A549 (cell line): ENCODE results near the gene KLHDC8A. TPM values are rescaled to one million over a fixed set of nuclear protein-coding genes. Genes with fewer than 3 reads are reported as not detected.

ENCODE experiments used
- ATAC-seq, 2 experiments: fragments of 200-7000 bp in 1 of 2; fragments of >200 bp in 1 of 2; cut with Nextera tagmentation in 1 of 2; cut with Tn5 transposase in 1 of 2; 3 replicates each; pipeline versions ENCODE4 v1.8.0 to v1.9.1; 2018 to 2020; ENCODE audit warnings: mild to moderate bottlenecking in 1 of 2, moderate library complexity in 1 of 2
- CTCF ChIA-PET: fragments of 300-600 bp; sonication (Branson Sonifier 250); formaldehyde crosslinking; extraction: SDS; loops from one replicate; lab custom pipeline; 2021; ENCODE audit warnings: antibody characterized with exemption, inconsistent platforms; lab: Yijun Ruan, JAX
- POLR2A ChIA-PET: fragments of 350-600 bp; formaldehyde crosslinking; extraction: SDS; loops from one replicate; lab custom pipeline; 2021; ENCODE audit warnings: antibody characterized with exemption, inconsistent platforms; lab: Yijun Ruan, JAX
- DNase-seq, 2 experiments: peaks; one replicate each; pipeline versions ENCODE4 v3.0.0 to v3.0.0-alpha.2; 2011 to 2016; ENCODE audit warnings: low read depth in 1 of 2, low spot score in 1 of 2
- FAIRE-seq: peaks from 2 replicates; lab custom pipeline; 2011; peaks lifted over from hg19 to GRCh38; lab: Jason Lieb, UNC
- H3K27ac ChIP-seq, 2 experiments: fragments of >200 bp; sonication (Bioruptor Twin); formaldehyde crosslinking; 3 replicates each; pipeline ENCODE4 v1.5.1; 2016 to 2017
- H3K4me1 ChIP-seq: fragments of >200 bp; sonication (Bioruptor Twin); formaldehyde crosslinking; 3 replicates; pipeline ENCODE4 v1.6.1; 2016
- H3K4me2 ChIP-seq: fragments of >200 bp; sonication (Bioruptor Twin); formaldehyde crosslinking; 3 replicates; pipeline ENCODE4 v1.6.1; 2016
- H3K4me3 ChIP-seq: fragments of >200 bp; sonication (Bioruptor Twin); formaldehyde crosslinking; 3 replicates; pipeline ENCODE4 v1.5.1; 2016
- H3K9me3 ChIP-seq: fragments of >200 bp; sonication (Bioruptor Twin); formaldehyde crosslinking; 3 replicates; pipeline ENCODE4 v1.6.1; 2016
- BCL3 ChIP-seq: fragments of >200 bp; sonication (Bioruptor Twin); formaldehyde crosslinking; IDR thresholded peaks from 3 replicates; pipeline ENCODE4 v1.6.1; 2016
- CBX2 ChIP-seq: fragments of 200-600 bp; sonication (generic); IDR thresholded peaks from 2 replicates; pipeline ENCODE4 v1.6.1; 2016; ENCODE audit warnings: low read depth, mild to moderate bottlenecking, borderline replicate concordance
- CEBPB ChIP-seq, 2 experiments: fragments of >200 bp in 1 of 2; sonication (Bioruptor Twin) in 1 of 2; formaldehyde crosslinking in 1 of 2; IDR thresholded peaks; 2 replicates each; pipeline ENCODE4 v1.6.1; 2012 to 2016
- EHF ChIP-seq: fragments of 250-450 bp; sonication (Bioruptor Pico); IDR thresholded peaks from 2 replicates; pipeline ENCODE4 v1.5.0; 2020; ENCODE audit warnings: mild to moderate bottlenecking
- EHMT2 ChIP-seq: fragments of 200-600 bp; sonication (generic); IDR thresholded peaks from 2 replicates; pipeline ENCODE4 v1.6.1; 2016; ENCODE audit warnings: antibody characterized with exemption, low read depth, mild to moderate bottlenecking, moderate library complexity
- ESRRA ChIP-seq: fragments of 150-350 bp; IDR thresholded peaks from 2 replicates; pipeline ENCODE4 v1.6.1; 2014; ENCODE audit warnings: mild to moderate bottlenecking, low read length, borderline replicate concordance
- FOXS1 ChIP-seq: fragments of 250-450 bp; sonication (Bioruptor Pico); IDR thresholded peaks from 2 replicates; pipeline ENCODE4 v1.5.0; 2020; ENCODE audit warnings: mild to moderate bottlenecking, moderate library complexity
- GATA3 ChIP-seq: IDR thresholded peaks from 2 replicates; pipeline ENCODE4 v1.6.1; 2012; ENCODE audit warnings: borderline replicate concordance
- HDAC2 ChIP-seq: fragments of 200-600 bp; sonication (generic); IDR thresholded peaks from 2 replicates; pipeline ENCODE4 v1.6.1; 2016
- HMGXB4 ChIP-seq: fragments of 250-450 bp; sonication (Bioruptor Pico); IDR thresholded peaks from 2 replicates; pipeline ENCODE4 v1.5.0; 2021; ENCODE audit warnings: mild to moderate bottlenecking, moderate library complexity, borderline replicate concordance
- HOXA7 ChIP-seq: fragments of 250-450 bp; sonication (Bioruptor Pico); IDR thresholded peaks from 2 replicates; pipeline ENCODE4 v1.5.0; 2020; ENCODE audit warnings: mild to moderate bottlenecking, moderate library complexity
- HOXB13 ChIP-seq: fragments of 250-450 bp; sonication (Bioruptor Pico); IDR thresholded peaks from 2 replicates; pipeline ENCODE4 v1.5.0; 2020; ENCODE audit warnings: low read depth, mild to moderate bottlenecking, moderate library complexity
- HOXB5 ChIP-seq: fragments of 250-450 bp; sonication (Bioruptor Pico); IDR thresholded peaks from 2 replicates; pipeline ENCODE4 v1.5.0; 2020; ENCODE audit warnings: mild to moderate bottlenecking, moderate library complexity
- JUN ChIP-seq, 2 experiments: fragments of >200 bp; sonication (Bioruptor Twin); formaldehyde crosslinking; IDR thresholded peaks; 2 replicates in 1 of 2; 3 replicates in 1 of 2; pipeline ENCODE4 v1.6.1; 2016 to 2017
- KDM1A ChIP-seq: fragments of 200-600 bp; sonication (generic); IDR thresholded peaks from 2 replicates; pipeline ENCODE4 v1.6.1; 2016; ENCODE audit warnings: low read depth, mild to moderate bottlenecking
- MAZ ChIP-seq: fragments of 150-350 bp; IDR thresholded peaks from 2 replicates; pipeline ENCODE4 v1.6.1; 2014; ENCODE audit warnings: antibody characterized with exemption, low read depth, low read length, borderline replicate concordance
- NFE2L2 ChIP-seq: fragments of 150-350 bp; conservative IDR thresholded peaks from 2 replicates; pipeline ENCODE4 v1.6.1; 2014; ENCODE audit warnings: low read length
- RCOR1 ChIP-seq: fragments of 150-350 bp; IDR thresholded peaks from 2 replicates; pipeline ENCODE4 v1.6.1; 2014; ENCODE audit warnings: antibody characterized with exemption, low read length, low read depth
- RFX5 ChIP-seq: fragments of 450-650 bp; IDR thresholded peaks from 2 replicates; pipeline ENCODE4 v1.7.1; 2014; ENCODE audit warnings: antibody characterized with exemption, mild to moderate bottlenecking, moderate library complexity
- SMC3 ChIP-seq: fragments of >200 bp; sonication (Bioruptor Twin); formaldehyde crosslinking; IDR thresholded peaks from 3 replicates; pipeline ENCODE4 v1.6.1; 2018; ENCODE audit warnings: inconsistent platforms
- ZFP36 ChIP-seq: fragments of 450-650 bp; IDR thresholded peaks from 2 replicates; pipeline ENCODE4 v1.6.1; 2014; ENCODE audit warnings: borderline replicate concordance; ENCODE audit not compliant: partially characterized antibody
- ZNF302 ChIP-seq: fragments of 250-450 bp; sonication (Bioruptor Pico); IDR thresholded peaks from 2 replicates; pipeline ENCODE4 v1.9.0; 2021; ENCODE audit warnings: inconsistent platforms, mild to moderate bottlenecking, moderate library complexity
- whole genome bisulfite sequencing: methylation state at CpG from one replicate; pipeline ENCODE4 v1.1.6; 2017; ENCODE audit errors: missing lambda C conversion rate; 5-methylcytosine and 5-hydroxymethylcytosine counted together
- polyA plus RNA-seq, 4 experiments: library from polyadenylated mRNA; depleted of rRNA in 3 of 4; stranded (reverse); fragments of >200 nt; fragmentation: RNase III in 1 of 4; extraction: RNeasy Plus Mini Kit Qiagen cat#74134 plus additional on column Dnase treatment in 1 of 4; gene quantifications; 2 replicates in 3 of 4; 3 replicates in 1 of 4; pipeline ENCODE4 v1.2.3, GENCODE V29; 2011 to 2017
- TF ChIP-seq, protein P1 (sequence below): IDR thresholded peaks from 2 replicates; pipeline ENCODE4 v1.6.1; 2012; ENCODE audit warnings: low read depth, borderline replicate concordance
- TF ChIP-seq, protein P2 (sequence below): fragments of >200 bp; sonication (Bioruptor Twin); formaldehyde crosslinking; IDR thresholded peaks from 3 replicates; pipeline ENCODE4 v1.5.1; 2016

The KLHDC8A gene
- polyA plus RNA-seq, 2 of the 4 experiments (the other 2 are of a cell fraction), result 0.34 to 0.40 TPM

DNA sequence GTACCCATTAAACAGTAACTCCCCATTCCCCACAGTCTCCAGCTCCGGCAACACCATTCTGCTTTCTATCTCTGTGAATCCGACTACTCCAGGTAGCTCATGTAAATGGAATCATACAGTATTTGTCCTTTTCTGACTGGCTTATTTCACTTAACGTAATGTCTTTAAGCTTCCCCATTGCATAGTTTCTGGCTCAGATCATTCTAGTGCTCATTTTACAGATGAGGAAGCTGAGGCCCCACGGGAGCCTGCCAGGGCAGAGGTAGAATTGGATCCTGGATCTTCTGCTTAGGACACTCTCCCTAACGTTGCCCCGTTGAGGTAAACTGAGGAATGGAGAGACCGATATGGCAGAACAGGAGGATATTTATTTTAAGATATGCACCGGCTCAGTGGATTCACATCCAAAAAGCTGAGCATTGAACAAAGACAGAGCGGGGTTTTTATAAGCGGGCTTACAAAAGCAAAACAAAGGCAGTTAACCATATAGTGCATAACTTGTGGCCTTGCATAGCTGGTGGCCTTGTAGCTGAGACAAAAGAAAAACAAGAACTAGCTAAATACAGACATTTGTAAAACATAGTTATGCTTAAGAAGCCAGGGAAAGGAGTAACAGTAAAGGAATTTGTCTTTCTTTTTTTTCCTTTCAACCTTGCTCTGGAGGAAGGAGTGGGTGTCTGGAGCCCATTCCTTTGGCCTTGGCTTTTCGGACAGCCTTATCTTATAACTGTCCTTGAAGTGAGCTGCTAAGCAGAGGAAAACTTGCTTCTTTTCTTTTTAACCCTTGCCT lies 15.3 kb upstream of the KLHDC8A start:
- DNase-seq (no peak), FAIRE-seq (no peak), ATAC-seq (no peak)
- H3K4me2 ChIP-seq, result no peak overlapping the region
- H3K9me3 ChIP-seq, result no peaks in the 10 kb centered on the region
- ChIA-PET CTCF (interaction anchor here (1.0 to 7.2 kb wide), 7 partner anchors 18 to 152 kb away, joined by 3 to 49 read pairs (median 4); no protein-coding TSS in a partner anchor), POLR2A (no interaction called here)
- TF ChIP-seq CEBPB (IDR thresholded peaks at IDR 0.05) (no peak), GATA3 (no peak), MAZ (no peak), RFX5 (no peak), KDM1A (no peak), EHMT2 (no peak)
- TF ChIP-seq, protein P1, sequence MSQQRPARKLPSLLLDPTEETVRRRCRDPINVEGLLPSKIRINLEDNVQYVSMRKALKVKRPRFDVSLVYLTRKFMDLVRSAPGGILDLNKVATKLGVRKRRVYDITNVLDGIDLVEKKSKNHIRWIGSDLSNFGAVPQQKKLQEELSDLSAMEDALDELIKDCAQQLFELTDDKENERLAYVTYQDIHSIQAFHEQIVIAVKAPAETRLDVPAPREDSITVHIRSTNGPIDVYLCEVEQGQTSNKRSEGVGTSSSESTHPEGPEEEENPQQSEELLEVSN, result no peak
- H3K27ac ChIP-seq, result no peak overlapping the region
- WGBS, result 72% methylated on average over 11 of the region's 11 CpGs
- no peak overlapping the region for H3K4me3 ChIP-seq
- peaks cover 42% of the 10 kb centered on the region for H3K4me1 ChIP-seq

DNA sequence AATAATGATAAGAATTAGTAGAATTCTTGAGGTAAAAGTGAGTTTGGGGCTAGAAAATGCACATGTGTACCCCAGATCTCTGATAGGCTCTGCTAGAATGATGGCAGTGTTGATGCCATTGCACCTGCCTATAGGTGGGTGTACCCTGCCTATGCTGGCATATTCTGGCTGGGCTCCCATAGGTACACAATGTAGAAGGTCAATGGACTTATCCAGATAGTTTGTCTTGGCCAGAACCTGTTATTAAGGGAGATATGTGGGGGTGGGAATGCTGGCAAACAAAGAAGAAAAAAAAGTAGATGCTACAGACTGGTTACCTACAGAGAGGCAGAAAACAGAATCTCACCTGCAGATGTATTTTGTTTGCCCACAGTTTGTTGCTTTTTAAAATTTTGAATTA lies 14.1 kb upstream of the KLHDC8A start:
- no peak for TF ChIP-seq HMGXB4 (CRISPR knock-in tag)
- no peak for TF ChIP-seq HOXB5
- TF ChIP-seq CBX2, result no peak
- TF ChIP-seq JUN (IDR thresholded peaks at IDR 0.05), result no peak
- TF ChIP-seq GATA3, result no peak
- no peak for TF ChIP-seq HOXB13
- no peak for TF ChIP-seq FOXS1
- no peak for TF ChIP-seq HOXA7 (CRISPR knock-in tag)
- TF ChIP-seq ZFP36, result no peak
- no peak for TF ChIP-seq RCOR1
- TF ChIP-seq, all 56 proteins: peak for 0
- no peak for ATAC-seq
- Histone ChIP-seq H3K4me3 (no peak overlapping the region), H3K4me1 (peaks cover 38% of the 10 kb centered on the region), H3K4me2 (no peak overlapping the region), H3K27ac (no peak overlapping the region), H3K9me3 (no peaks in the 10 kb centered on the region)
- ChIA-PET CTCF (interaction anchor here (1.7 to 7.2 kb wide), 3 partner anchors 16 to 115 kb away, joined by 6 to 49 read pairs (median 10); no protein-coding TSS in a partner anchor), POLR2A (no interaction called here)
- no peak for DNase-seq
- no peak for FAIRE-seq

DNA sequence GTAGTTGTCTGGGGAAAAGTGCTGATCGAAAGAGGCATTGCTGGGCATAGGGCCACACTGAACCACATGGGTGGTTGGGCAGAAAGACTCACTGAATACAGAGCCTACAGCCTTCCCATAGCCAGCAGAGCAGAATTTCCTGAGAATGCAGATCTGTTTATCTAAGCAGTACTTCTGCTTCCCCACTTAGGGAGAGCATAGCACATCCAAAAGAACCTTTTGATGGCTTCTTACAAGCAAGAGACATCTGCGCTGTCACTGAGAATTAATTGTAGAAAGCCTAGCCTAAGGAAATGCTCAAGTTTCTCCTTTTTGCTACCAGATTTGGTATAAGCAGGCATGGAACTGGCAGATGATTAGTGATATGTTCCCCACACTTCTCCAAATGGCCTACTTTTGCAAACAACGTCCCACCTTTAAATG lies 13.0 kb upstream of the KLHDC8A start:
- POLR2A ChIA-PET, result no interaction called here
- no peak for ATAC-seq
- no peak for FAIRE-seq
- H3K4me3 ChIP-seq, result no peak overlapping the region
- no peak for TF ChIP-seq GATA3
- no peak for TF ChIP-seq SMC3
- no peak for TF ChIP-seq HOXA7 (CRISPR knock-in tag)
- TF ChIP-seq, protein P2, sequence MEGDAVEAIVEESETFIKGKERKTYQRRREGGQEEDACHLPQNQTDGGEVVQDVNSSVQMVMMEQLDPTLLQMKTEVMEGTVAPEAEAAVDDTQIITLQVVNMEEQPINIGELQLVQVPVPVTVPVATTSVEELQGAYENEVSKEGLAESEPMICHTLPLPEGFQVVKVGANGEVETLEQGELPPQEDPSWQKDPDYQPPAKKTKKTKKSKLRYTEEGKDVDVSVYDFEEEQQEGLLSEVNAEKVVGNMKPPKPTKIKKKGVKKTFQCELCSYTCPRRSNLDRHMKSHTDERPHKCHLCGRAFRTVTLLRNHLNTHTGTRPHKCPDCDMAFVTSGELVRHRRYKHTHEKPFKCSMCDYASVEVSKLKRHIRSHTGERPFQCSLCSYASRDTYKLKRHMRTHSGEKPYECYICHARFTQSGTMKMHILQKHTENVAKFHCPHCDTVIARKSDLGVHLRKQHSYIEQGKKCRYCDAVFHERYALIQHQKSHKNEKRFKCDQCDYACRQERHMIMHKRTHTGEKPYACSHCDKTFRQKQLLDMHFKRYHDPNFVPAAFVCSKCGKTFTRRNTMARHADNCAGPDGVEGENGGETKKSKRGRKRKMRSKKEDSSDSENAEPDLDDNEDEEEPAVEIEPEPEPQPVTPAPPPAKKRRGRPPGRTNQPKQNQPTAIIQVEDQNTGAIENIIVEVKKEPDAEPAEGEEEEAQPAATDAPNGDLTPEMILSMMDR, result no peak
- TF ChIP-seq ZNF302 (CRISPR knock-in tag), result no peak
- no peak for TF ChIP-seq HMGXB4 (CRISPR knock-in tag)
- TF ChIP-seq KDM1A, result no peak
- TF ChIP-seq CBX2, result no peak
- TF ChIP-seq NFE2L2, result no peak
- no peak for TF ChIP-seq ESRRA
- no peak for TF ChIP-seq EHF (CRISPR knock-in tag)
- TF ChIP-seq BCL3, result no peak
- TF ChIP-seq HDAC2, result no peak
- no peak overlapping the region for H3K27ac ChIP-seq
- DNase-seq, result no peak
- 80% methylated on average over 3 of the region's 3 CpGs for WGBS
- H3K9me3 ChIP-seq, result no peaks in the 10 kb centered on the region
- H3K4me1 ChIP-seq, result peaks cover 30% of the 10 kb centered on the region
- CTCF ChIA-PET, result interaction anchor here (0.7 to 5.6 kb wide), 8 partner anchors 15 to 173 kb away, joined by 3 to 34 read pairs (median 4); no protein-coding TSS in a partner anchor
- H3K4me2 ChIP-seq, result no peak overlapping the region
